Coronary artery (tissue), 2 donors: Measurements from ENCODE around the gene COL26A1.

Experiments
- DNase-seq: peaks from one replicate; pipeline ENCODE4 v3.0.0-alpha.2; 2017; ENCODE audit warnings: low spot score
- H3K27ac ChIP-seq, 2 donors: fragments of 200-600 bp; sonication (generic); one replicate each; pipeline ENCODE4 v1.5.1; 2016 to 2019
- H3K4me3 ChIP-seq: fragments of 200-600 bp; sonication (generic); 2 replicates; pipeline ENCODE4 v1.5.1; 2016; ENCODE audit warnings: mild to moderate bottlenecking, moderate library complexity
- CTCF ChIP-seq: fragments of 200-600 bp; sonication (generic); IDR thresholded peaks from one replicate; pipeline ENCODE4 v1.5.1; 2019; ENCODE audit warnings: antibody characterized with exemption

Gene COL26A1

GRCh38 chr7:101555269-101555920 lies 192.7 kb downstream of the COL26A1 start:
- H3K27ac ChIP-seq = no peak overlapping the region
- TF ChIP-seq CTCF = no peak
- DNase-seq = no peak
- H3K4me3 ChIP-seq = no peak overlapping the region

GRCh38 chr7:101555921-101556275 lies 193.2 kb downstream of the COL26A1 start:
- peak; percentile 62 for DNase-seq
- H3K27ac ChIP-seq = no peak overlapping the region
- no peak for TF ChIP-seq CTCF
- H3K4me3 ChIP-seq = no peak overlapping the region

- no peak for TF ChIP-seq CTCF
- no peak overlapping the region for H3K27ac ChIP-seq
- no peak overlapping the region for H3K4me3 ChIP-seq
- peak; percentile 1 for DNase-seq
Observed at GRCh38 chr7:101556453-101556968, 193.8 kb downstream of the COL26A1 start.

GRCh38 chr7:101557421-101557820 lies 194.7 kb downstream of the COL26A1 start:
- no peak for TF ChIP-seq CTCF
- Histone ChIP-seq H3K27ac (no peak overlapping the region), H3K4me3 (no peak overlapping the region)
- peak; percentile 45 for DNase-seq

GRCh38 chr7:101557978-101558741 lies 195.5 kb downstream of the COL26A1 start:
- no peak overlapping the region for H3K4me3 ChIP-seq
- H3K27ac ChIP-seq = no peak overlapping the region
- TF ChIP-seq CTCF = no peak
- DNase-seq = peak; percentile 64

- no peak overlapping the region for H3K4me3 ChIP-seq
- TF ChIP-seq CTCF = no peak
- DNase-seq = peak; percentile 69
- H3K27ac ChIP-seq = no peak overlapping the region
Observed at GRCh38 chr7:101558742-101559325, 196.2 kb downstream of the COL26A1 start.
